Thyroid gland (tissue), 4 donors: ENCODE data around the gene UST. TPM values are rescaled to one million over a fixed set of nuclear protein-coding genes. Genes with fewer than 3 reads are reported as not detected.

Source experiments
- DNase-seq, 2 donors: peaks; one replicate each; pipeline ENCODE4 v3.0.0-alpha.2; 2019
- H3K27ac ChIP-seq, 3 donors: fragments of 200-600 bp; sonication (generic); 1 replicate in 2 of 3; 2 replicates in 1 of 3; pipeline ENCODE4 v1.5.1; 2016 to 2019; ENCODE audit warnings: mild to moderate bottlenecking in 1 of 3, moderate library complexity in 1 of 3
- H3K27me3 ChIP-seq: fragments of 200-600 bp; sonication (generic); one replicate; pipeline ENCODE4 v1.5.1; 2019
- H3K36me3 ChIP-seq, 2 donors: fragments of 200-600 bp; sonication (generic); one replicate each; pipeline ENCODE4 v1.5.1; 2016 to 2019
- H3K4me1 ChIP-seq, 2 donors: fragments of 200-600 bp; sonication (generic); one replicate each; pipeline ENCODE4 v1.5.1; 2017 to 2019
- H3K4me3 ChIP-seq, 3 donors: fragments of 200-600 bp; sonication (generic); replicated peaks in 1 of 3; 1 replicate in 2 of 3; 2 replicates in 1 of 3; pipeline ENCODE4 v1.5.1; 2016; ENCODE audit warnings: mild to moderate bottlenecking in 1 of 3
- H3K9me3 ChIP-seq: fragments of 200-600 bp; sonication (generic); one replicate; pipeline ENCODE4 v1.5.1; 2017
- CTCF ChIP-seq, 6 experiments: fragments of 200-600 bp in 3 of 6; fragments of 450-650 bp in 3 of 6; sonication (generic) in 3 of 6; IDR thresholded peaks; one replicate each; pipeline ENCODE4 v1.5.1; 2016 to 2019; ENCODE audit warnings: antibody characterized with exemption in 6 of 6, mild to moderate bottlenecking in 2 of 6, inconsistent platforms in 1 of 6, moderate library complexity in 1 of 6
- POLR2A ChIP-seq, 2 donors: fragments of 450-650 bp; IDR thresholded peaks; one replicate each; pipeline ENCODE4 v1.6.1; 2017; ENCODE audit warnings: antibody characterized with exemption in 2 of 2, mild to moderate bottlenecking in 2 of 2, moderate library complexity in 1 of 2
- WGBS, 2 donors: methylation state at CpG; one replicate each; pipeline ENCODE4 v1.1.5; 2017; 5-methylcytosine and 5-hydroxymethylcytosine counted together
- intact Hi-C: fragments of 100-400 bp; cut with DNase I; formaldehyde crosslinking; loops from one replicate; pipeline ENCODE4 v1.15.1; 2023
- total RNA-seq, 4 donors: library from RNA; depleted of rRNA; stranded (reverse); fragments of >200 nt; gene quantifications; one replicate each; pipeline ENCODE4 v1.2.3, GENCODE V29; 2016

UST gene
- total RNA-seq, 4 donors from 2014 or later = 73.4 to 91.2 (median 81.4) TPM

GRCh38 chr6:149056777-149057463 lies 310.1 kb downstream of the UST start:
- intact Hi-C loops = no loop called here
- no peaks in the 10 kb centered on the region for H3K36me3 ChIP-seq
- no peaks in the 10 kb centered on the region for H3K27me3 ChIP-seq
- no peak for TF ChIP-seq CTCF (IDR thresholded peaks at IDR 0.05)
- TF ChIP-seq POLR2A (IDR thresholded peaks at IDR 0.05) = no peak
- WGBS, 2 donors = 80 to 88% methylated on average over 4 of the region's 4 CpGs
- no peaks in the 10 kb centered on the region for H3K9me3 ChIP-seq
- no peak for DNase-seq
- no peak overlapping the region for H3K4me3 ChIP-seq
- H3K27ac ChIP-seq = no peak overlapping the region
- H3K4me1 ChIP-seq = peaks cover 44 to 49% of the 10 kb centered on the region in 2 donors

DNA sequence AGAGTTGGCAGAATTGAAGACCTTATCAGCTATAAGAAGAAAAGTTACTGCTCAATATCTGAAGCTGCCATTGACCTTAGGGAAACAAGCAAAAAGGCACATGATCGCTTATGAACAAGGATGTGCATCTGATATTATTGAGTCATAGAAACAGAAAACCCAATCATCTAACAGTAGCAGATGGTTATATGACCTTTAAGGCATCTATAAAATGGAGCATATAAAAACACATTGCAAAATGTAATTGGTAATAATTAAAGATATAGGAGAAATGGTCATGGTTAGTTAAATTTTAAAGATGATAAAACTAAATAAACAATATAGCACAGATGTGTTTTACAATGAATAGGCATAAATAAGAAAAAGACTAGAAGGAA lies 310.6 kb downstream of the UST start:
- H3K27ac ChIP-seq = peak overlapping the region in 1 of 3 donors; percentile 11
- DNase-seq = no peak
- H3K36me3 ChIP-seq = no peaks in the 10 kb centered on the region
- peaks cover 42 to 54% of the 10 kb centered on the region in 2 donors for H3K4me1 ChIP-seq
- H3K9me3 ChIP-seq = no peaks in the 10 kb centered on the region
- WGBS, 2 donors = 93% methylated on average over 1 of the region's 1 CpG
- no peaks in the 10 kb centered on the region for H3K27me3 ChIP-seq
- intact Hi-C loops = no loop called here
- TF ChIP-seq POLR2A (IDR thresholded peaks at IDR 0.05) (no peak), CTCF (IDR thresholded peaks at IDR 0.05) (no peak)
- H3K4me3 ChIP-seq = no peak overlapping the region

DNA sequence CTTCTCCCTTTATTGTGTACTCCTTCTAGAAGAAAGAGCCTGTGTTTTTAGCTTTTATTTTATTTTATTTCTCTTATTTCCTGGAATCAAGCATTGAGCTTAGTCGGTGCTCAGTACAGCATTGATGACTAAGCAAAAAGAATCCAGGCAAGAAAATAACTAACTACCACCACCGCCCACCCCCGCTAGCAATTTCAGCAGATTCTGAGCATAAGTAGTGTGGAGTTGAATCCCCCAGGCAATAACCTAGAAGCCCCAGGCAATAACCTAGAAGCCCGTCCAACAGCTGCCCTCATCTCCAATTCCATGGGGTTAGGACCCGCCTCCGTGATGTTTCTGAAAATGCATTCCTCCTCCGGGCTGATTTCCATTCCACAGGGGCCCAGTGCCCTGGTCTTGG lies 312.7 kb downstream of the UST start:
- H3K36me3 ChIP-seq = no peaks in the 10 kb centered on the region
- WGBS, 2 donors = 78 to 89% methylated on average over 7 of the region's 7 CpGs
- peaks cover 52 to 61% of the 10 kb centered on the region in 2 donors for H3K4me1 ChIP-seq
- no peaks in the 10 kb centered on the region for H3K9me3 ChIP-seq
- DNase-seq = no peak
- intact Hi-C loops = no loop called here
- H3K27me3 ChIP-seq = no peaks in the 10 kb centered on the region
- H3K4me3 ChIP-seq = no peak overlapping the region
- TF ChIP-seq POLR2A (IDR thresholded peaks at IDR 0.05) (no peak), CTCF (IDR thresholded peaks at IDR 0.05) (no peak)
- H3K27ac ChIP-seq = peak overlapping the region in 1 of 3 donors; percentile 53

DNA sequence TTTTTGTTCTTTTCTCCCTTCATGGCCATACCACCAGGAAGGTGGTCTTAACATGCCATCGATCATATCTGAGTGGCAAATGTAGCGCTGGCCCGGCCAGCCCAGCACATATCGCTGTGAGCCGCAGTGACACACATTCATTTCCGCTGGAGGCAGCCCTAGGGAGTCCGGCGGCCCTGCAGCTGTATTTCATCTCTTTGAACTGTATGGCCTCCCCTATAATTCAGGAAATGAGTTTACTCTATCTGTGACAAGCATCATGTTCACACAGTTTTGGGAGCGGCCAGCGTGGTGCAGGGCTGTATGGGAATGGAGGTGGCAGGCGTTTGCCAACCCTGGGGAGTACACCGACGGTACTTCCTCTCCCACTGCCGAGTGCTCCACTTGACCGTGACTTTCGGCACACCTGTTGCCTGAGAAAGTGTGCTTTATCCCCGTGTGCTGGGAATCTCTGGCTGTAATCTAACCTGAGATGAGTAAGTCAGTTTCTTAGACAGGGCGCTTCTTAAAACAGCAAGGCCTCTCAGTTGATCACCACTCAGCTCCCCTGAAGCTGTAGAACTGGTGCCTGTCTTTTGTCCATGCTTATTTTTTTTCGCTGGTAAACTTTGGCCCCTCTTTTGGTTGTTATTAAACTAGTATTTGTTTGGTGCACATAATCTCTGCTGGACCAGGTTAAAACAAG lies 313.6 kb downstream of the UST start:
- Histone ChIP-seq H3K36me3 (no peaks in the 10 kb centered on the region), H3K4me1 (peaks cover 50 to 56% of the 10 kb centered on the region in 2 donors), H3K9me3 (no peaks in the 10 kb centered on the region), H3K27ac (peak overlapping the region; percentile 4 to 53 (median 12)), H3K27me3 (no peaks in the 10 kb centered on the region), H3K4me3 (no peak overlapping the region)
- TF ChIP-seq CTCF (IDR thresholded peaks at IDR 0.05) (no peak), POLR2A (IDR thresholded peaks at IDR 0.05) (no peak)
- WGBS, 2 donors = 59 to 68% methylated on average over 19 of the region's 19 CpGs
- intact Hi-C loops = no loop called here
- peak in 1 of 2 donors; percentile 25 for DNase-seq
